Right lobe of liver (tissue), 6 donors: ENCODE results near the gene KCNK5. TPM values are rescaled to one million over a fixed set of nuclear protein-coding genes. Genes with fewer than 3 reads are reported as not detected.

Experiments
- ATAC-seq, 4 donors: fragments of 200-7000 bp; cut with Tn5 transposase; one replicate each; pipeline ENCODE4 v1.9.1; 2020; ENCODE audit warnings: mild to moderate bottlenecking in 4 of 4, moderate library complexity in 4 of 4
- DNase-seq, 3 donors: peaks; one replicate each; pipeline ENCODE4 v3.0.0-alpha.2; 2020
- H3K27ac ChIP-seq, 3 donors: fragments of 200-600 bp; one replicate each; pipeline ENCODE4 v1.8.0; 2022
- H3K27me3 ChIP-seq, 2 donors: fragments of 200-600 bp; one replicate each; pipeline ENCODE4 v1.8.0; 2022
- H3K36me3 ChIP-seq, 4 donors: fragments of 200-600 bp; sonication (generic) in 1 of 4; one replicate each; pipeline versions ENCODE4 v1.5.1 to v1.8.0; 2017 to 2022; ENCODE audit warnings: control low read depth in 1 of 4
- H3K4me1 ChIP-seq, 4 donors: fragments of 200-600 bp; sonication (generic) in 1 of 4; one replicate each; pipeline versions ENCODE4 v1.5.1 to v1.8.0; 2017 to 2022; ENCODE audit warnings: control low read depth in 1 of 4
- H3K4me3 ChIP-seq, 3 donors: fragments of 200-600 bp; one replicate each; pipeline ENCODE4 v1.8.0; 2022
- H3K9me3 ChIP-seq, 4 donors: fragments of 200-600 bp; sonication (generic) in 1 of 4; one replicate each; pipeline versions ENCODE4 v1.5.1 to v1.8.0; 2017 to 2022; ENCODE audit warnings: control low read depth in 1 of 4
- CTCF ChIP-seq, 4 donors: fragments of 200-600 bp in 3 of 4; fragments of 450-650 bp in 1 of 4; IDR thresholded peaks; one replicate each; pipeline versions ENCODE4 v1.5.1 to v1.8.0; 2016 to 2022; ENCODE audit warnings: antibody characterized with exemption in 4 of 4, mild to moderate bottlenecking in 2 of 4
- POLR2A ChIP-seq: fragments of 450-650 bp; IDR thresholded peaks from one replicate; pipeline ENCODE4 v1.6.1; 2017; ENCODE audit warnings: antibody characterized with exemption, mild to moderate bottlenecking
- WGBS: methylation state at CpG from one replicate; pipeline ENCODE4 v1.1.6; 2018; ENCODE audit warnings: low coverage, low lambda C conversion rate; ENCODE audit not compliant: insufficient coverage; ENCODE audit errors: missing lambda C conversion rate; 5-methylcytosine and 5-hydroxymethylcytosine counted together
- intact Hi-C, 2 donors: fragments of 100-400 bp; cut with DNase I; formaldehyde crosslinking; loops; one replicate each; pipeline versions ENCODE4 v1.11.2 to v1.14.1; 2022
- total RNA-seq, 6 experiments: library from RNA; depleted of rRNA in 2 of 6; stranded (reverse); fragments of >200 nt in 2 of 6; fragmentation: NEBNext Ultra II Directional in 3 of 6; extraction: Animal tissue kit (Norgen Biotek cat#: 25700) in 3 of 6; gene quantifications; one replicate each; pipeline versions ENCODE4 v1.1.0 to v1.2.4, GENCODE V29; 2016 to 2023
- donor health status: DM: no; HTN: yes; CAD: no.
- donor health status: DM: no; HTN: no; CAD: no.
- donor health status: DM: no; HTN: no; CAD: no.
- donor health status: DM: no; HTN: yes; CAD: no.
- donor health status: DM: no; HTN: yes; CAD: no.

Gene KCNK5
- total RNA-seq, 6 experiments from 2014 or later: 3.2 to 54.3 (median 6.7) TPM

GRCh38 chr6:39202166-39202565, 27.1 kb downstream of the KCNK5 start:
- DNase-seq (no peak), ATAC-seq (no peak)
- no peak for TF ChIP-seq CTCF (IDR thresholded peaks at IDR 0.05)
- no peak for TF ChIP-seq POLR2A
- H3K27ac ChIP-seq: no peak overlapping the region
- intact Hi-C loops: no loop called here
- H3K9me3 ChIP-seq: no peaks in the 10 kb centered on the region
- H3K4me3 ChIP-seq: no peak overlapping the region
- no peaks in the 10 kb centered on the region for H3K36me3 ChIP-seq
- WGBS: 81% methylated on average over 4 of the region's 4 CpGs
- H3K4me1 ChIP-seq: peaks cover 0 to 56% (median 13%) of the 10 kb centered on the region in 4 donors
- no peaks in the 10 kb centered on the region for H3K27me3 ChIP-seq

- peaks cover 0 to 40% (median 5%) of the 10 kb centered on the region in 4 donors for H3K4me1 ChIP-seq
- TF ChIP-seq POLR2A: no peak
- TF ChIP-seq CTCF (IDR thresholded peaks at IDR 0.05): no peak
- no peak overlapping the region for H3K4me3 ChIP-seq
- ATAC-seq (no peak), DNase-seq (peak in 1 of 3 donors; percentile 3)
- no peaks in the 10 kb centered on the region for H3K27me3 ChIP-seq
- no peaks in the 10 kb centered on the region for H3K9me3 ChIP-seq
- H3K27ac ChIP-seq: no peak overlapping the region
- intact Hi-C loops: no loop called here
- peaks cover 0 to 4% (median 0%) of the 10 kb centered on the region in 4 donors for H3K36me3 ChIP-seq
- 80% methylated on average over 1 of the region's 1 CpG for WGBS
These were observed 28.7 kb downstream of the KCNK5 start for GRCh38 chr6:39200498-39201020.

- DNase-seq (peak in 1 of 3 donors; percentile 5), ATAC-seq (no peak)
- intact Hi-C loops: no loop called here
- Histone ChIP-seq H3K27ac (no peak overlapping the region), H3K36me3 (peaks cover 0 to 10% (median under 1%) of the 10 kb centered on the region in 4 donors), H3K27me3 (no peaks in the 10 kb centered on the region), H3K9me3 (no peaks in the 10 kb centered on the region), H3K4me1 (peaks cover 0 to 35% (median 2%) of the 10 kb centered on the region in 4 donors), H3K4me3 (no peak overlapping the region)
- TF ChIP-seq CTCF (IDR thresholded peaks at IDR 0.05): no peak
- TF ChIP-seq POLR2A: no peak
- WGBS: 85% methylated on average over 4 of the region's 10 CpGs
These were observed 29.3 kb downstream of the KCNK5 start for GRCh38 chr6:39199976-39200375.

GRCh38 chr6:39199231-39199940, 29.9 kb downstream of the KCNK5 start:
- H3K27ac ChIP-seq: no peak overlapping the region
- no peak for ATAC-seq
- peak in 2 of 3 donors; percentile 13 to 46 for DNase-seq
- no peak overlapping the region for H3K4me3 ChIP-seq
- no peaks in the 10 kb centered on the region for H3K27me3 ChIP-seq
- TF ChIP-seq CTCF (IDR thresholded peaks at IDR 0.05): no peak
- no peaks in the 10 kb centered on the region for H3K9me3 ChIP-seq
- H3K36me3 ChIP-seq: peaks cover 0 to 16% (median 5%) of the 10 kb centered on the region in 4 donors
- 58% methylated on average over 4 of the region's 7 CpGs for WGBS
- intact Hi-C loops: no loop called here
- peaks cover 0 to 29% (median 2%) of the 10 kb centered on the region in 4 donors for H3K4me1 ChIP-seq
